Ectodermal cell (in vitro differentiated cells): Measurements from ENCODE around the gene FBXL7. TPM values are rescaled to one million over a fixed set of nuclear protein-coding genes. Genes with fewer than 3 reads are reported as not detected.

Experiments
- H3K27ac ChIP-seq: 2 replicates; pipeline ENCODE4 v1.7.0; 2013; ENCODE audit warnings: mild to moderate bottlenecking, low read depth, low read length; ENCODE audit not compliant: insufficient read depth, poor library complexity, severe bottlenecking
- H3K27me3 ChIP-seq: 2 replicates; pipeline ENCODE4 v1.7.0; 2013; ENCODE audit warnings: mild to moderate bottlenecking, low read length; ENCODE audit not compliant: insufficient read depth, control insufficient read depth, poor library complexity, severe bottlenecking
- H3K36me3 ChIP-seq: one replicate; pipeline ENCODE4 v1.7.0; 2013; ENCODE audit warnings: low read length; ENCODE audit not compliant: control insufficient read depth, insufficient read depth
- H3K4me1 ChIP-seq: one replicate; pipeline ENCODE4 v1.7.0; 2013; ENCODE audit warnings: low read length; ENCODE audit not compliant: control insufficient read depth, insufficient read depth
- H3K4me3 ChIP-seq: 2 replicates; pipeline ENCODE4 v1.7.0; 2013; ENCODE audit warnings: low read depth, low read length, control low read depth; ENCODE audit not compliant: insufficient read depth
- H3K9me3 ChIP-seq: 2 replicates; pipeline ENCODE4 v1.7.0; 2013; ENCODE audit warnings: mild to moderate bottlenecking, low read length, moderate library complexity; ENCODE audit not compliant: control insufficient read depth
- WGBS, 2 experiments: methylation state at CpG; one replicate each; pipeline ENCODE4 v1.1.7; 2013; ENCODE audit warnings: missing lambda C conversion rate in 2 of 2; 5-methylcytosine and 5-hydroxymethylcytosine counted together
- polyA plus RNA-seq, 4 experiments: library from polyadenylated mRNA; stranded (reverse); fragments of 50-300 nt; gene quantifications; one replicate each; pipeline ENCODE4 v1.2.3, GENCODE V29; 2013

The FBXL7 gene
- 28.2 TPM for polyA plus RNA-seq (2013, experiment 1 of 4)
- polyA plus RNA-seq (2013, experiment 2 of 4) = 24.3 TPM
- 19.3 TPM for polyA plus RNA-seq (2013, experiment 3 of 4)
- 20.5 TPM for polyA plus RNA-seq (2013, experiment 4 of 4)

DNA sequence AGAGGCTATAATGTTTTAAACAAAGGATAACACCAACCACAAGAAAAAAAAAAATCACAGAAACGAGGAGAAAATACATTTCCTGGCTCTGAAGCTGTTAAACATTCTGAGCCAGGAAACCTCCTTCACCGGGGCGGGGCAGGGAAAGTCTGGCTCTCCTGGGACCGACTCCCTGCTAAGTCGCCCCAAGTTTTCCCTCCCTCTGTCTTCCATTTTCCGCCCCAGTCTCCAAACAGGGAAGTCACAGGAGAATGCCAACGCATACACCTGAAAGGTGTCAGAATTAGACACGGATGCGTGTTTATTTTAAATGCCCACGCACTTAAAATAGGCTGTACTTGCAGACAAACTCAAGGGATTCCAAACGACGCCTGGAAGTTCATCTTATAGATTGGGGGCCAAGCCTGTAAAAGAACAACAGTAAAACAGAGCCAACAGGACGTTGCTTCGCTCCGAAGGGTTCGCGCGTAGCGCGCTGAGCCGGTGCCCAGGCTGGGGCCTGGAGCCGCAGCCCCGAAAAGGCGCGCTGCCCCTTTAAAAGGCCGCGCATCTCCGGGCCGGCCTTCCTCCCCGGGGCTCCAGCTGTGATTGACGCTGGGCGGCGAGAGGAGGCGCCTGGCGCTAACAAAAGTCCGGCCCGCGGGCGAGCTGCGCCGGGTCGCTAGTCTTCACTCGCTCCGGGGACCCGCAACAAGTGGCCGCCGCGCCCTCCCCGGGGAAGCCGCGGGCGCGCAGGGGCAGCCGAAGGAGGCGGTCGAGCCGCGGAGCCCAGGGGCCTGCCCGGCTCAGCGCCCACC lies at the start of gene FBXL7:
TSS of gene FBXL7 (plus strand) at position 653 of the 797 bp plus-strand sequence.
- Histone ChIP-seq H3K9me3 (no peaks in the 10 kb centered on the region), H3K4me1 (peaks cover 2% of the 10 kb centered on the region), H3K27ac (no peak within 1 kb of the TSS), H3K27me3 (no peaks in the 10 kb centered on the region), H3K36me3 (no peaks in the 10 kb centered on the region), H3K4me3 (peak within 1 kb of the TSS; percentile 76)
- 1% methylated on average over 60 of the region's 60 CpGs for WGBS, 2 experiments

DNA sequence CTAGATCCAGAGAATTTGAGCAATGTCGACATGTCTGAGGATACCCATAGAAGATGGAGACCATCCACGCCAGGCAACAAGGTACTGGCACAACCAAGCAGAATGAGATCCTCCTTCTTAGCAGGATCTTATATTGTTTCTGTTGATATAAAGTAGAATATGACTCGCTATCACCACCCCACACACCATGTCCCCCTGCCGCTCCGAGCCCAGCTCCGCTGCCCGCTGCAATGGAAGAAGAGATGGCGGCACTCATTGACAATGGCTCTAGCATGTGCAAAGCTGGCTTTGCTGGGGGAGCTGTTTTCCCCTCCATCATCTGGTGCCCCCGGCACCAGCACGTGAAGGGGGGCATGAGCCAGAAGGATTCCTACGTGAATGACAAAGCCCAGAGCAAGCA lies 49.5 kb upstream of the FBXL7 start:
- no peak overlapping the region for H3K27ac ChIP-seq
- H3K27me3 ChIP-seq = no peaks in the 10 kb centered on the region
- H3K36me3 ChIP-seq = no peaks in the 10 kb centered on the region
- WGBS, 2 experiments = 96 to 97% methylated on average over 10 to 11 of the region's 11 CpGs
- no peaks in the 10 kb centered on the region for H3K4me1 ChIP-seq
- peaks cover 2% of the 10 kb centered on the region for H3K9me3 ChIP-seq
- H3K4me3 ChIP-seq = no peak overlapping the region

DNA sequence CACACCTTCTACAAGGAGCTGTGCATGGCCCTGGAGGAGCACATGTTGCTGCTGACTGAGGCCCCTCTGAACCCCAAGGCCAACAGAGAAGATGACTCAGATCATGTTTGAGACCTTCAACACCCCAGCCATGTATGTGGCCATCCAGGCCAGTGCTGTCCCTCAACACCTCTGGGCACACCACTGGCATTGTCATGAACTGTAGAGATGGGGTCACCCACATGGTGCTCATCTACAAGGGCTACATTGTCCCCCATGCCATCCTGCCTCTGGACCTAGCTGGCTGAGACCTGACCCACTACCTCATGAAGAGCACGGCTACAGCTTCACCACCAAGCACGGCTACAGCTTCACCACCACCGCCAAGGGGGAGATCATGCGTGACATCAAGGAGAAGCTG lies 49.0 kb upstream of the FBXL7 start:
- no peaks in the 10 kb centered on the region for H3K36me3 ChIP-seq
- no peak overlapping the region for H3K4me3 ChIP-seq
- peaks cover 2% of the 10 kb centered on the region for H3K9me3 ChIP-seq
- no peak overlapping the region for H3K27ac ChIP-seq
- H3K27me3 ChIP-seq = no peaks in the 10 kb centered on the region
- no peaks in the 10 kb centered on the region for H3K4me1 ChIP-seq
- 97 to 98% methylated on average over 4 of the region's 4 CpGs for WGBS, 2 experiments

DNA sequence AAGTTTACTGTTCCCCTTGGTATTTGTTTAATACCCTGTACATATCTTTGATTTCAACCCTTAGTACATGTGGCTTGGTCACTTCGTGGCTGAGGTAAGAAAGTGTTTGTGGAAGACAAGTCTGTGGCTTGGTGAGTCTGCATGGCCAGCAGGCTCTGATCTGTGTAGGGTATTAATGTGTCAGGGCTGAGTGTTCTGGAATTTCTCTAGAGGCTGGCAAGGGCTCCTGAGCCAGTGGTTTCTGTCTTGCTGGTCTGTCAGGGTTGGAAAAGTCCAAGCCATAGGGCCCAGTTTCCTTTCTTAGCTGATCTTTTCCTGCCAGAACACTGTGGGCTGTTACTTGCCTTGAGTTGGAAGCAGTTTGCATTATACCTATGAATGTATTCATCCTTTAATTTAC lies 48.0 kb upstream of the FBXL7 start:
- Histone ChIP-seq H3K36me3 (no peaks in the 10 kb centered on the region), H3K27me3 (no peaks in the 10 kb centered on the region), H3K4me3 (no peak overlapping the region), H3K4me1 (no peaks in the 10 kb centered on the region), H3K9me3 (peaks cover 2% of the 10 kb centered on the region), H3K27ac (no peak overlapping the region)
- 89 to 93% methylated on average over 1 of the region's 1 CpG for WGBS, 2 experiments

DNA sequence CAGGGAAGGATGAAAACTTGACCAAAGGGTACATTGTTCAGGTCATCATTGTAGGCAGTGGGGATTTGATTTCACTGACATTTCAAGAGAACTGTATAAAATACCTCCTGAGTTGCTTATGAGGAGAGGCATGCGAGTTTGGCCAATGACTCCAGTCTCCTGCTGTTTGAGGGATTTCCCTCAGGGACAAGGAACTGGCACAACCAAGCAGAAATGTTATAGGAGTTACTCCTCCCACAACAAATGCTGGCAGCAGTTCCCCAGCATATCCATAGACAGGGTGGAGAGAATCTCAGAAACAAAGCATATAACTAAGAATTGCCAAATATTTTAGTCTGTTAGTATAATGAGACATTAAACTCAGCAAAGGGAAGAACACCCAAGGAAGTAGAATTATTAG lies 47.2 kb upstream of the FBXL7 start:
- H3K36me3 ChIP-seq = no peaks in the 10 kb centered on the region
- no peaks in the 10 kb centered on the region for H3K4me1 ChIP-seq
- no peak overlapping the region for H3K4me3 ChIP-seq
- H3K27me3 ChIP-seq = no peaks in the 10 kb centered on the region
- WGBS, 2 experiments = 58 to 67% methylated on average over 1 of the region's 1 CpG
- peaks cover 2% of the 10 kb centered on the region for H3K9me3 ChIP-seq
- no peak overlapping the region for H3K27ac ChIP-seq

DNA sequence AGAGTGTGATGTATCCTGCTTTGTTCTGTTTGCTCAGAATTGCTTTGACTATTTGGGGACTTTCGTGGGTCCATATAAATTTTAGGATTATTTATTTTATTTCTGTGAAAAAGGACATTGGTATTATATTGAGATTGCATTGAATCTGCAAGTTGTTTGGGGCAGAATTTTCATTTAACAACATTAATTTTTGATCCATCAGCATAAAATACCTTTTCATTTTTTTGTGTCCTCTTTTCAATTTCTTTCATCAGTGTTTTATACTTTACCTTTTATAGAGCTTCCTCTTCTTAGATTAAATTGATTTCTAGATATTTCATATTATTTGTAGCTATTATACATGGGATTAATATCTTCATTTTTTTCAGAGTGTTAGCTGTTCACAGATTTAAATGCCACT lies 40.8 kb upstream of the FBXL7 start:
- peaks cover under 1% of the 10 kb centered on the region for H3K9me3 ChIP-seq
- H3K27me3 ChIP-seq = no peaks in the 10 kb centered on the region
- H3K27ac ChIP-seq = no peak overlapping the region
- H3K36me3 ChIP-seq = no peaks in the 10 kb centered on the region
- H3K4me3 ChIP-seq = no peak overlapping the region
- no peaks in the 10 kb centered on the region for H3K4me1 ChIP-seq
- WGBS, 2 experiments = 90 to 100% methylated on average over 1 of the region's 1 CpG

DNA sequence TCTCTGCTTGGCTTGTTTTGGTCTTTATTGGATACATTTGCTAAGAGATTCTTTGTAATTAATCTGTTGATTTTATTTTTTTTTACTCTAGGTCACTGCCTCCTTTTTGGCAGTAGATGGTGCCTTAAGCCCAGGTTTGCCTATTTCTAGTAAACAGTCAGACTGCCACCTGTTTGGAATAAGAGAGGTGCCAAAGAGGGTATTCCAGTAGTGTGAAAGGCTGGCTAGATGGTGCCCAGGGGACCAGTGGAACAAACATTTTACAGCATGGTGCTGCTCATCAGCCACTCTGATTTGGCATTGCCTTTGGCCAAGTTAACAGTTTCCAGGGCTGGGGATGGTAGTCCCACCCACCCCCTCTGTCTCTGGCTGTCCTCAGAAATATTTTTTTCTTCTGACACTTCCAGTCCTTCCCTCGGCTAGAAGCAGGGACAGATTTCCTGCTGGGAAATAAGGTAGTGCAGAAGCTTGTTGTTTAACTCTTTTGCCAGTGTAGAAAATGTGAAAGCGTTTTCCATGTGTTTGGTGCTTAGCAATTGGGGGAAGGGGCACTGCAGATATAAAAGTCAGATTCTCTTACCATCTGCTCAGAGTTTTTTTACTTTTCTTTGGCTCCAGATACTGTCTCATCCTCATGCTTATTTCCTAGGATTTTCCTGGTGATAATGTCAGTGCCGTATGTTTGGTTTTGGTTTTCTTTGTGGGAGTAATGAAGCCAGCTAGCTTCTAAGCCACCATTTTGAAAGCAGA lies 36.6 kb upstream of the FBXL7 start:
- no peak overlapping the region for H3K27ac ChIP-seq

DNA sequence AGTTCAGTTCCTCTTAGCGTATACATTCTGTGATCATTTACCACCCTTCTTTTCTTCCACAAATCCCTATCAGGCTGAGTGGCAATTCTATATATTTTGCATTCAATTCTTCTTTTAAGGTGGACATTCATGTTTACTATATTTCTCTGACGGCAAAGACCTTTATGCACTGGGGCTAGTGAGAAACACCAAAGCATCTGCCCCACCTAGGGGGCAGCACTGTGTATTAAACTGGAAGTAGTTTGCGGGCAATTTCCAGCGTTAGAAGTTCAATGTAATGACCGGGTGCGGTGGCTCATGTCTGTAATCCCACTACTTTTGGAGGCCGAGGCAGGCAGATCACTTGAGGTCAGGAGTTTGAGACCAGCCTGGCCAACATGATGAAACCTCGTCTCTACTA lies 27.9 kb upstream of the FBXL7 start:
- H3K27ac ChIP-seq = no peak overlapping the region
- 84 to 92% methylated on average over 8 of the region's 8 CpGs for WGBS, 2 experiments
- H3K4me1 ChIP-seq = no peaks in the 10 kb centered on the region
- no peaks in the 10 kb centered on the region for H3K27me3 ChIP-seq
- no peak overlapping the region for H3K4me3 ChIP-seq
- H3K9me3 ChIP-seq = no peaks in the 10 kb centered on the region
- H3K36me3 ChIP-seq = no peaks in the 10 kb centered on the region

More for the DNA sequence above, 36.6 kb upstream of the FBXL7 start:
- WGBS, 2 experiments = 84 to 87% methylated on average over 3 of the region's 3 CpGs
- H3K4me3 ChIP-seq = no peak overlapping the region
- no peaks in the 10 kb centered on the region for H3K9me3 ChIP-seq
- H3K36me3 ChIP-seq = no peaks in the 10 kb centered on the region
- no peaks in the 10 kb centered on the region for H3K27me3 ChIP-seq
- H3K4me1 ChIP-seq = no peaks in the 10 kb centered on the region

DNA sequence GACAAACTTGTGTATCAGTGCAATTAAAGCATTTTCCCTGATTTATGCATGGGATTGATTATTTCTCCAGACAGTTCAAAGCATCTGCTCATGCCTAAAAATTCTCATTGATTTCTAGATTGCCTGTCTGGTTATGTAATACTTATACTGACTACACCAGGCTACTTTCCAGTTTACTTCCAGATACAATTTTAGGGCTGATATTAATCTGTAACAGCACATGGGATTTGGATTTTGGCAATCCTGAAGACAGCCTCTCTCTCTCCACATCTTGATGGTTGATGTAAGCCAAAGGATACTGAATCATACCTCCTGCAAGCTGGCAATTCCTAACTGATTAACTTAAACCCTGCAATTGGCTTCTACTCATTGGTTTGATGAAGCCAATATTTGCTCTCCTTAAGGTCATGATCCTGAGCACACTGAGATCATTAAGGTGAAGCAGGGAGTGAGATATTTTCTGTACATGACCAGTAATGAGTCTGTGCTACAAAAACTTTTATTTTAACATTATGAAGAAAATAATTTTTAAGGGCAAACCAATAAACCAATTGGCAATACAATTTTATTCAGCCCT lies 25.7 kb upstream of the FBXL7 start:
- no peaks in the 10 kb centered on the region for H3K27me3 ChIP-seq
- H3K4me1 ChIP-seq = no peaks in the 10 kb centered on the region
- H3K27ac ChIP-seq = no peak overlapping the region
- H3K36me3 ChIP-seq = no peaks in the 10 kb centered on the region
- H3K4me3 ChIP-seq = no peak overlapping the region
- no peaks in the 10 kb centered on the region for H3K9me3 ChIP-seq

DNA sequence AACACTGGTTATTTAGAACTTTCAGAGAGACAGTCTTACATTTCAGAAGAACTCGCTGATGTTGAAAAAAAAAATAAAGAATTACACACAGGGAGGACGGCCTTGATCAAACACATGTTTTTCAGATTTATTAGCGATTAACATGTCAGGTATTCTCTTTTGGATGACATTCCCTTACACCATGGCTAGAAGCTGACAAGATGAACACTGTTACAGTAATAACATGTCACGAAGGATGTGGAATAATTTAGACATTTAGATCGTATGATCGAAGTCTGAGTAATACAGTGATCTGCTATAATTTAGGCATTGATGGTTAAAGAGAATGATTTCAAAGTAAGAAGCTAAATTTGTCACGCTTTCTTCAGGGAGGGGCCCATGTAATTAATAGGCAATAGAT lies 24.6 kb upstream of the FBXL7 start:
- WGBS, 2 experiments = 93 to 94% methylated on average over 7 of the region's 7 CpGs
- H3K4me1 ChIP-seq = no peaks in the 10 kb centered on the region
- no peaks in the 10 kb centered on the region for H3K9me3 ChIP-seq
- no peak overlapping the region for H3K4me3 ChIP-seq
- H3K36me3 ChIP-seq = no peaks in the 10 kb centered on the region
- no peak overlapping the region for H3K27ac ChIP-seq
- no peaks in the 10 kb centered on the region for H3K27me3 ChIP-seq
